Tibial artery (tissue), 4 donors: ENCODE data around the gene FUT2.
A peak's percentile ranks its signal among the peaks of the same experiment; 100 is the strongest.

Experiments
- DNase-seq, 2 donors: peaks; one replicate each; pipeline ENCODE4 v3.0.0-alpha.2; 2019
- H3K27ac ChIP-seq, 2 donors: fragments of 200-600 bp; sonication (generic) in 1 of 2; 1 replicate in 1 of 2; 2 replicates in 1 of 2; pipeline ENCODE4 v1.5.1; 2018 to 2019; ENCODE audit warnings: mild to moderate bottlenecking in 1 of 2
- H3K27me3 ChIP-seq, 2 donors: fragments of 200-600 bp; sonication (generic) in 1 of 2; one replicate each; pipeline versions ENCODE4 v1.5.1 to v1.6.0; 2016 to 2019
- H3K36me3 ChIP-seq, 3 donors: fragments of 200-600 bp; sonication (generic) in 2 of 3; one replicate each; pipeline ENCODE4 v1.5.1; 2016 to 2019; ENCODE audit warnings: mild to moderate bottlenecking in 2 of 3
- H3K4me1 ChIP-seq, 4 donors: fragments of 200-600 bp; sonication (generic) in 2 of 4; 1 replicate in 3 of 4; 2 replicates in 1 of 4; pipeline ENCODE4 v1.5.1; 2016 to 2019
- H3K4me3 ChIP-seq, 2 donors: fragments of 200-600 bp; sonication (generic) in 1 of 2; 1 replicate in 1 of 2; 2 replicates in 1 of 2; pipeline ENCODE4 v1.5.1; 2018 to 2019; ENCODE audit warnings: mild to moderate bottlenecking in 2 of 2
- H3K9me3 ChIP-seq, 3 donors: fragments of 200-600 bp; sonication (generic) in 1 of 3; one replicate each; pipeline ENCODE4 v1.5.1; 2016 to 2019
- CTCF ChIP-seq, 2 experiments: fragments of 200-600 bp in 1 of 2; fragments of 450-650 bp in 1 of 2; IDR thresholded peaks; one replicate each; pipeline ENCODE4 v1.5.1; 2017 to 2019; ENCODE audit warnings: antibody characterized with exemption in 2 of 2, mild to moderate bottlenecking in 1 of 2, moderate library complexity in 1 of 2
- intact Hi-C: fragments of 100-400 bp; cut with DNase I; formaldehyde crosslinking; loops from one replicate; pipeline ENCODE4 v1.15.0; 2023; ENCODE audit warnings: low total_unique reads

FUT2 gene

GRCh38 chr19:48742096-48742495 lies 46.3 kb downstream of the FUT2 start:
- intact Hi-C loops = loop anchor here (5.0 kb wide), 1 partner anchor 65 kb away; no protein-coding TSS in a partner anchor
- Histone ChIP-seq H3K4me1 (peaks cover 0 to 25% (median 16%) of the 10 kb centered on the region in 4 donors), H3K4me3 (no peak overlapping the region), H3K27ac (no peak overlapping the region), H3K27me3 (peaks cover 0 to 12% of the 10 kb centered on the region in 2 donors), H3K9me3 (no peaks in the 10 kb centered on the region), H3K36me3 (no peaks in the 10 kb centered on the region)
- no peak for TF ChIP-seq CTCF (IDR thresholded peaks at IDR 0.05)
- no peak for DNase-seq

- Histone ChIP-seq H3K9me3 (no peaks in the 10 kb centered on the region), H3K27ac (no peak overlapping the region), H3K4me3 (no peak overlapping the region), H3K36me3 (peaks cover 0 to 8% (median 0%) of the 10 kb centered on the region in 3 donors), H3K4me1 (peaks cover 0 to 7% (median under 1%) of the 10 kb centered on the region in 4 donors), H3K27me3 (peaks cover 0 to 25% of the 10 kb centered on the region in 2 donors)
- intact Hi-C loops = no loop called here
- TF ChIP-seq CTCF (IDR thresholded peaks at IDR 0.05) = no peak
- peak in 1 of 2 donors; percentile 63 for DNase-seq
These were observed 49.6 kb downstream of the FUT2 start for GRCh38 chr19:48745208-48745995.

- Histone ChIP-seq H3K27ac (no peak overlapping the region), H3K36me3 (peaks cover 0 to 11% (median 0%) of the 10 kb centered on the region in 3 donors), H3K4me3 (no peak overlapping the region), H3K27me3 (peaks cover 0 to 32% of the 10 kb centered on the region in 2 donors), H3K9me3 (no peaks in the 10 kb centered on the region), H3K4me1 (peaks cover 0 to 7% (median 0%) of the 10 kb centered on the region in 4 donors)
- intact Hi-C loops = no loop called here
- no peak for TF ChIP-seq CTCF (IDR thresholded peaks at IDR 0.05)
- DNase-seq = no peak
These were observed 50.3 kb downstream of the FUT2 start for GRCh38 chr19:48746110-48746509.

GRCh38 chr19:48746738-48747575 lies 51.2 kb downstream of the FUT2 start, which contains the start of gene IZUMO1:
Gene IZUMO1 (minus strand): TSS chr19:48746909. CDS start chr19:48745859, 1,050 bp downstream.
- Histone ChIP-seq H3K27ac (peak within 1 kb of the TSS; percentile 37 to 52), H3K36me3 (peaks cover 0 to 11% (median 0%) of the 10 kb centered on the region in 3 donors), H3K9me3 (no peaks in the 10 kb centered on the region), H3K4me1 (peaks cover 0 to 7% (median 0%) of the 10 kb centered on the region in 4 donors), H3K27me3 (peaks cover 0 to 40% of the 10 kb centered on the region in 2 donors), H3K4me3 (peak within 1 kb of the TSS; percentile 33 to 37)
- intact Hi-C loops = no loop called here
- DNase-seq = peak; percentile 68 to 77
- TF ChIP-seq CTCF (IDR thresholded peaks at IDR 0.05) = no peak

GRCh38 chr19:48749571-48750198 lies 53.9 kb downstream of the FUT2 start:
- no peak for TF ChIP-seq CTCF (IDR thresholded peaks at IDR 0.05)
- intact Hi-C loops = no loop called here
- no peak for DNase-seq
- Histone ChIP-seq H3K36me3 (peaks cover 0 to 11% (median 0%) of the 10 kb centered on the region in 3 donors), H3K9me3 (no peaks in the 10 kb centered on the region), H3K4me3 (no peak overlapping the region), H3K4me1 (peaks cover 0 to 16% (median 11%) of the 10 kb centered on the region in 4 donors), H3K27ac (no peak overlapping the region), H3K27me3 (peaks cover 0 to 56% of the 10 kb centered on the region in 2 donors)
